ENCODE data around the gene HS3ST3A1. TPM values are rescaled to one million over a fixed set of nuclear protein-coding genes. Genes with fewer than 3 reads are reported as not detected.

HS3ST3A1 gene
- total RNA-seq, 4 donors from 2014 or later: 1.5 to 20.6 TPM; not detected in 2

- Histone ChIP-seq H3K27ac (no peak overlapping the region), H3K27me3 (no peaks in the 10 kb centered on the region), H3K36me3 (no peaks in the 10 kb centered on the region), H3K4me3 (no peak overlapping the region), H3K4me1 (no peaks in the 10 kb centered on the region), H3K9me3 (no peaks in the 10 kb centered on the region)
- DNase-seq: no peak
- TF ChIP-seq POLR2A (IDR thresholded peaks at IDR 0.05): no peak
- TF ChIP-seq CTCF (IDR thresholded peaks at IDR 0.05): no peak
Measured at GRCh38 chr17:13643180-13643579, 41.5 kb upstream of the HS3ST3A1 start.

GRCh38 chr17:13642188-13642587, 40.5 kb upstream of the HS3ST3A1 start:
- H3K27me3 ChIP-seq: no peaks in the 10 kb centered on the region
- no peaks in the 10 kb centered on the region for H3K36me3 ChIP-seq
- no peaks in the 10 kb centered on the region for H3K4me1 ChIP-seq
- TF ChIP-seq CTCF (IDR thresholded peaks at IDR 0.05) (no peak), POLR2A (IDR thresholded peaks at IDR 0.05) (no peak)
- no peak overlapping the region for H3K4me3 ChIP-seq
- DNase-seq: no peak
- H3K9me3 ChIP-seq: no peaks in the 10 kb centered on the region
- no peak overlapping the region for H3K27ac ChIP-seq

GRCh38 chr17:13640551-13640950, 38.8 kb upstream of the HS3ST3A1 start:
- Histone ChIP-seq H3K4me3 (no peak overlapping the region), H3K36me3 (no peaks in the 10 kb centered on the region), H3K27me3 (no peaks in the 10 kb centered on the region), H3K27ac (no peak overlapping the region), H3K9me3 (no peaks in the 10 kb centered on the region), H3K4me1 (no peaks in the 10 kb centered on the region)
- TF ChIP-seq CTCF (IDR thresholded peaks at IDR 0.05) (no peak), POLR2A (IDR thresholded peaks at IDR 0.05) (no peak)
- DNase-seq: no peak

- no peaks in the 10 kb centered on the region for H3K4me1 ChIP-seq
- H3K27ac ChIP-seq: no peak overlapping the region
- DNase-seq: no peak
- no peak for TF ChIP-seq POLR2A (IDR thresholded peaks at IDR 0.05)
- no peak for TF ChIP-seq CTCF (IDR thresholded peaks at IDR 0.05)
- no peaks in the 10 kb centered on the region for H3K36me3 ChIP-seq
- H3K4me3 ChIP-seq: no peak overlapping the region
- no peaks in the 10 kb centered on the region for H3K9me3 ChIP-seq
- no peaks in the 10 kb centered on the region for H3K27me3 ChIP-seq
Measured at GRCh38 chr17:13638855-13639458, 37.2 kb upstream of the HS3ST3A1 start.

GRCh38 chr17:13636951-13637350, 35.2 kb upstream of the HS3ST3A1 start:
- no peak for DNase-seq
- H3K9me3 ChIP-seq: no peaks in the 10 kb centered on the region
- no peaks in the 10 kb centered on the region for H3K27me3 ChIP-seq
- H3K36me3 ChIP-seq: no peaks in the 10 kb centered on the region
- TF ChIP-seq POLR2A (IDR thresholded peaks at IDR 0.05) (no peak), CTCF (IDR thresholded peaks at IDR 0.05) (no peak)
- no peak overlapping the region for H3K27ac ChIP-seq
- H3K4me1 ChIP-seq: no peaks in the 10 kb centered on the region
- no peak overlapping the region for H3K4me3 ChIP-seq

- DNase-seq: no peak
- no peak overlapping the region for H3K27ac ChIP-seq
- H3K27me3 ChIP-seq: no peaks in the 10 kb centered on the region
- no peaks in the 10 kb centered on the region for H3K36me3 ChIP-seq
- TF ChIP-seq CTCF (IDR thresholded peaks at IDR 0.05) (no peak), POLR2A (IDR thresholded peaks at IDR 0.05) (no peak)
- no peaks in the 10 kb centered on the region for H3K4me1 ChIP-seq
- no peaks in the 10 kb centered on the region for H3K9me3 ChIP-seq
- no peak overlapping the region for H3K4me3 ChIP-seq
Measured at GRCh38 chr17:13635951-13636350, 34.2 kb upstream of the HS3ST3A1 start.
